Forelimb muscle (tissue), 1 donor: ENCODE data around the gene FAM131C. TPM values are rescaled to one million over a fixed set of nuclear protein-coding genes. Genes with fewer than 3 reads are reported as not detected.

ENCODE experiments used
- DNase-seq: peaks from one replicate; pipeline ENCODE4 v3.0.0-alpha.2; 2013; ENCODE audit warnings: low read depth
- polyA plus RNA-seq: library from polyadenylated mRNA; unstranded; fragments of 120-200 nt; gene quantifications from one replicate; pipeline ENCODE4 v1.2.1, GENCODE V29; 2013; ENCODE audit not compliant: insufficient read length

FAM131C gene
- polyA plus RNA-seq, 1 donor = 0.14 TPM

DNA sequence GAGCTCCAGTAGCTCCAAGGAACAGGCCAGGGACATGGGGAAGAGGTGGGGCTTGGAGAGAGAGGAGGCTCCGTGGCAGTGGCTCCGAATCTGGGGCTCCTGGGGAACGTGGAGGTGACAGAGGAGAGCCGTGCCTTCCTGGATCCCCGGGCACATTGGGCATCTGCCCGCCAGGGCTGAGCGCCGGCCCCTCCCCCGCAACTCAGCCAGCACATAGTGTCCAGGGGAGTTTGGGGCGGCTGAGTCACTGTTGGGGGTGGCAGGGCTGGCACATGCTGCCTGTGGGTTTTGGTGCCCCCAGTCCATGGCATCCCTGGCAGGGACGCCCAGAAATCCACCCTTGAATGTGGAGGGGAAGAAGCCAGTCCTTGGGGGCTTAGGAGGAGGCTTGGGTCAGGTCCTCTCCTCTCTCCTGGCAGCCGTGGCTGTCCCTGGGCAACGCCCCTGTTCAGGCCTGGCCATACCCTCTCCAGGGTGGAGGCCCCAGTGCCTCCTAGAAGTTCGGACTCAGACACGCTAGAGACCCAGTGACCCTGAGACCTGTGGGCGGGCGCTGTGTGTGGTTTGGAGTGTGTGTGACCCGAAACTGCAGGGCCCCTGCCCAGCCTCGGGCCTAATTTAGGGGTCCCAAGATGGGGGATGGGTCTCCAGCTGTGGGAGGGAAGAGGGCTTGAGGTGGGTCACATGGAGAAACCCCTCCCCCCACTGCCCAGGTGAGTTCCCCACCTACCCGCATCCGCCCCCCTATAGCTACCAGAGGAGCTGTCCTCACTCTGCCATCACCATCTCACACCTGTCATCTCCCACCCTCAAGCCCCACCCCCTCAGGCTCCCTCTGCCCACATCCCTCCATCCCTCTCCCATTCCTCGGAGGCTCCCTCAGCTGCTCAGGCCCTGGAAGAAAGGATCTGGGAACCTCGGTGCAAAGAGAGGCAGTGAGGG is 57.2 kb downstream of the FAM131C start:
- DNase-seq = no peak

DNA sequence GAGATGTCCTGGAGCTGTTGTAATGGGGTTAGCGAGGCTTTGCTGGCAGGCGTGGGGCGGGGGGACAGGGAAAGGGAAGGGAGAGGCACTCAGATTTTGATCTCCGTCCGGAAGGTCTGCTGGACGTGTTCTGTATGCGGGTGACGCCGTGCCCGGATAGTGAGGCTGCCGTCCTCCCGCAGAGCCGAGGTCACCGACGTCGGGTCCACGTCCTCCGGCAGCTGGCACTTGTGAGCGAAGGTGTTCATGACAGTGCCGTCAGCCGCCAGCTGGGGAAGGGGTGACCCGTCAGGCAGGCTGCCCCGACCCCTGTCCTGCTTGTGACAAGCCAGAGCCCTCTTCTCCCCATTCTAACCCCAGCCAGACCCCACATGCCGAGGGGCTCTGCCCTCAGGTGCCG is 58.0 kb downstream of the FAM131C start:
- no peak for DNase-seq

DNA sequence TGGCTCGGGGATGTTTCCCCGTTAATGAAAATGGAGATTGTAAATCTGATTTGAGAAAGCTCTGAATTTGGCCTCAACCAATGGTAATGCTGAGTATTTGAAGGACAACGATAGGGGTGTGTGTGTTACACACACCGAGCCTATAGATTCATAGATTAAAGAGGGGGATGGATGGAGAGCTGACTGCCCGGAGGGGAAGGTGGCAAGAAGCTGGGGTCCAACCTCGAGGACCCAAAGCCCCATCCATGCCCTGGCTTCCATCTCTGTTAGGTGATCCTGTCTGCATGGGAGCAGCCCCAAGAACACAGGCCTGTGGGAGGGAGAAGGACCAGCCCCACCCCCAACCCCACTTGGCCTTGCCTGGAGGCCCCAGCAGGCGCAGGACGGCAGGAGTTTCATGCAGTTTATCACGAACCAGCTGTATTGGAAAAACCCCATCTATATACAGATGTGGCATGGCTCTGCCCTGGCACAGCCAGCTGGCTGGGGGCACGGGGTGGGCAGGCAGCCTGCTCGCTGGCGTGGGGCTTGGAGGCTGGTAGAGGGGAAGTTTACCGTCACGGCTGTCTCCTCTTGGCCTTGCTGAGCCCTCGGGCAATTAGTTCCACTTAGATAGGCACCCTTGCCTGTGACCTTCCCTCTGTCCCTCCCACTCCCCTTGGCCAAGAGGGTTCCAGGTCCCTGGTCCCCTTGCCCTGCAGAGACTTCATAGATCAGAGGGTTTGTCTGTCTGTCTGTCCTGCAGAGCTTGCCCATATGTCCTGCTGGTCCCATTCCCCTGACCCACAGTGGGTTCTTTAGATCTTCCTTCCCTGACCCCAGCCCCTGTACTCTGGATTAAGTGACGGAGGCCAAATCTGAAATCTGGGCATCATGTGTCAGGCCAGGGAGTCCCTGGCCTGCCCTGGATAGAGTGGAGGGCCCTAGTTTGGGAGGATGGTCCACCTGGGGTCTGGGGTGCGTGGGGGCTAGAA is 58.7 kb downstream of the FAM131C start:
- no peak for DNase-seq

DNA sequence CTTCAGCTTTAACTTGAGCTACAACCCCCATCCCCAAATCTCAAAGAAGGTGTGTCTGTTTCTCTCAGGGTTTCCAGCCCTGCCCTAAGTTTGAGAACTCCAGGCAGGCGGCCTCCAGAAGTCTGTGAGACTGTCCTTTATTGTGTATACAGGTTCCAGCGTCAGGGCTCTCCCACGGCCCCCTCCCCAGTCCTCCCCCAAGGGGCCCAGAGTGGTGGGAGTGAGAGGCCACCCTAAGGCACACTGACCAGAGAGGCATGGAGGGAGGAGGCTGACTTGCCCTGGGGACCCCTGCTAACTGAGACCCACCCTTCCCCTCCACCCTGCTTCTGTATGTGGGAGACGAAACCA is 59.6 kb downstream of the FAM131C start:
- DNase-seq = no peak

DNA sequence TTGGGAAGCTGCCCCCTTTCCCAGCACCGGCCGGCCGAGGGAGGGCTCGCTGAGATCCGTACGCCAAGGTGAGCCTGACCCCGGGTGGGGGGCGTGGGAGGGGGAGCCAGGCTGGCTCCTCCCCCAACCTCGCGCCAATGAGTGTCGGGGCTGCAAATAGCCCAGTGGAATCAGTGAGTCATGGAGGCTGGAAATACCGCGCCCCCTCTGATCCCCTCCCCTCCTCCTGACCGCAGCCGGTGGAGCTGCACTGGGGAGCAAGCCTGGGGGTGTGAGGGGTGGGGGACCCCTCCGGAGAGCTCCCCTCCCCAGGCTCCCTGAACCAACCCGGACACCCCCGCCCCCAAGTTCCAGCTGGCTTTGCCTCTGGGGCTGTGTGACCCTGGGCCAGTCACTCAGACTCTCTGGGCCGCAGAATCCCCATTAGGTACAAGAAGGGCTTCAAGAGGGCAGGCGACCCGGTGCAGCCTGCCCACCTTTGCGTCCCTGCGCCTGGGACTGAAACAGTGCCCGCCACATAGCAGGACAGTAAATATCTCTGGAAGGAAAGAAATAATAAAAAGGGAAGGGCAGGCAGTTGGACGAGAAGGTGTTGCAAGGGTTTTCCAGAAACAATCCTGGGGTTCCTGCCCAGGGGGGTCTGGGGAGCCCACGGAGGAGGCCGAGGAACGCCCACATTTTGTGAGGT is 60.1 kb downstream of the FAM131C start:
- no peak for DNase-seq

DNA sequence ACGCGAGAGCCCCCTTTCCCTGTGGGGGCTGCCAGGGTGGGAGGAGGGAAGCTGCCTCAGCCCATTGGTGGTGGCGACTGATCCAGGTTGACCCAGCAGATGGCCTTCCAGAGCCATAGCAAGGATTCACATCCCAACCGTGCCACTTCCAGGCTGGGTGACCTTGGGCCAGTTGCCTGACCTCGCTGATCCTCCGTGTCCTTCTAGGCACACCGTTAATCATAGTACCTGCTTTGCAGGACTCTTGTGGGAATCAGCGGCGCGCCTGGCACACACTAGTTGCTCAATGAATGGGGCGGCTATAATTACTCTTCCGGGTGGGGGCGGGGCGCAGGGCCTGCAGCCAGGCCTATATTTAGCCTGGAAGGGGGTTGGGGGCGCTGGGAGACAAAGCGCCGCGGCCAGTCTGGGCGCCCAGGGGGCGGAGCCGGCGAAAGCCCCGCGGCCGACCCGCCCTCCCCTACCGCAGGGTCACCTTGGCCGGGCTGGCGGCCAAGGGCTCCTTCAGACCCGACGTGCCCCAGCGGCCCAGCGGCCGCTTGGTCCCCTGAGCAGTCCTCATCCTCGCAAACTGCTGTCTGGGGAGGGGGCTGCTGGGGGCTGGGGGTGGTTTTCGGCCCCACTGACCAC is 60.7 kb downstream of the FAM131C start:
- no peak for DNase-seq

DNA sequence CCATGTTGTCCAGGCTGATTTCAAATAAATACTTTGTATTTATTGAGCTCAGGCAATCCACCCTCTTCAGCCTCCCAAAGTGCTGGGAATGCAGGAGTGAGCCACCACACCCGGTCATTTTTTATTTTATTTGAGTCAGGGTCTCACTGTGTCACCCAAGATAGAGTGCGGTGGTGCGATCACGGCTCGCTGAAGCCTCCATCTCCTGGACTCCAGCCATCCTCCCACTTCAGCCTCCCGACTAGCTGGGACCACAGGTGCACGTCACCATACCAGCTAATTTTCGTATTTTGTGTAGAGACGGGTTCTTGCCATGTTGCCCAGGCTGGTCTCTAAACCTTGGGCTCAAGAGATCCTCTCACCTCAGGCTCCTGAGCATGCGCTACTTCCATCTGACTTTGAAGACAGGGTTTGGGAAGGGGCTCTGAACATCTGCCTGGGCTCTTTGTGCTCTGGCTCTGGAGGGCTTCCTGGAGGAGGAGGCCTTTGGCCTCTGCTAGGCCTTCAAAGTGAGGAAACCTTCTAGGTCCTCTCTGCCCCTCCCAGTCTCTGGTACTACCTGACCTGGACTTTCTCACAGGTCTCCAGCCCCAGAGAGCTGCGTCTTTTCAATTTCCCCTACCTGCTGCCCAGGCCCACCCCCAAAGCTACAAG is 61.4 kb downstream of the FAM131C start:
- DNase-seq = no peak

DNA sequence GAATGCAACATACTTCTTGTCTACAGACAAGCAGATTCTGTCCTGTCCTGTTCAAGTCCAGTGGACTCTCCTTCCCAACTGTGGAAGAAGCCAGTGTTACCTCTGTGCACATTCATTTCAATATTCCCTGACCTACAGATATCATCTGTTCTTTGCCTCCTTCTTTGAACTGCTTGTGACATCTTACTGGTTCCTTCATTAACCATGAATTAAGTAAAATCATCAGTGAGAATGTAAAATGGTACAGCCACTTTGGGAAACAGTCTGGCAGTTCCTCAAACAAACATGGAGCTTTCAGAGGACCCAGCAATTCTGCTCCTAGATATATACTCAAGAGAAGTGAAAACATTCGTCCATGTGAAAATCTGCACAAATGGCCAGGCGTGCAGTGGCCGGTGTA is 62.6 kb downstream of the FAM131C start:
- DNase-seq = no peak

GRCh38 chr1:16009678-16010077 is 63.8 kb downstream of the FAM131C start:
- no peak for DNase-seq

- DNase-seq = no peak
Measured at GRCh38 chr1:16009030-16009460, 64.4 kb downstream of the FAM131C start.

Other genes with a start within 250 kb of the FAM131C start
- gene SPEN, start 225.9 kb downstream of the FAM131C start, polyA plus RNA-seq = 30.8 TPM
- gene ZBTB17, start 97.5 kb downstream of the FAM131C start, polyA plus RNA-seq = 24.9 TPM
- gene SRARP, start 69.4 kb downstream of the FAM131C start, polyA plus RNA-seq = 0.05 TPM
- 159 TPM for gene HSPB7, start 55.6 kb downstream of the FAM131C start, polyA plus RNA-seq
- 1.3 TPM for gene CLCNKA, start 51.6 kb downstream of the FAM131C start, polyA plus RNA-seq
- gene CLCNKB, start 29.9 kb downstream of the FAM131C start, polyA plus RNA-seq = not detected
- gene EPHA2, start 82.4 kb upstream of the FAM131C start, polyA plus RNA-seq = 5.3 TPM
- gene ARHGEF19, start 139.0 kb upstream of the FAM131C start, polyA plus RNA-seq = 2.5 TPM
- gene CPLANE2, start 163.5 kb upstream of the FAM131C start, polyA plus RNA-seq = 1.8 TPM